HG02943 (cell line): ENCODE measurements around the gene PPP1R7.
A peak's percentile ranks its signal among the peaks of the same experiment; 100 is the strongest.

Experiments used
- ATAC-seq: cut with Tn5 transposase; IDR thresholded peaks from one replicate; pipeline ENCODE4 v1.9.1; 2021; ENCODE audit warnings: mild to moderate bottlenecking, low read depth, moderate library complexity; ENCODE audit not compliant: unreplicated experiment

The PPP1R7 gene

GRCh38 chr2:241137276-241138190 lies 12.7 kb upstream of the PPP1R7 start:
- ATAC-seq, result no peak

DNA sequence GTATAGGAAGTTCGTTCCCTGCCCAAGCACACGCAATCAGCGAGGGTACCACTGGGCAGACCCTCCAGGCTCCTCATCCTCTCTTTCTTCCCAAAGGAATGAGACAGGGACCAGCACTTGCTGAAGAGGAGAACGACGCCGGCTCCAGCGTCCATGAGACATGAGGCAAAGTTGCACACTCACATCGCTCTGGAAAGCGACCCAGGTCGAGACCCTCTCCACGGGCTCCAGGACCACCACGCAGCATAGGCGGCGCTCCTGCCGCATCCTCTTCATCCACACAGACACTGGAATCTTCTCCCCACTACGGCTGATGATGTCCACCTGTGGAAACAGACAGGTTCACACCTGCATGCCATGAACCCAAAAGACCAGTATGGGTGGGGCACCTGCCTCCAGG lies 11.8 kb upstream of the PPP1R7 start:
- no peak for ATAC-seq

- no peak for ATAC-seq
Observed at GRCh38 chr2:241139531-241140444, 10.5 kb upstream of the PPP1R7 start.

DNA sequence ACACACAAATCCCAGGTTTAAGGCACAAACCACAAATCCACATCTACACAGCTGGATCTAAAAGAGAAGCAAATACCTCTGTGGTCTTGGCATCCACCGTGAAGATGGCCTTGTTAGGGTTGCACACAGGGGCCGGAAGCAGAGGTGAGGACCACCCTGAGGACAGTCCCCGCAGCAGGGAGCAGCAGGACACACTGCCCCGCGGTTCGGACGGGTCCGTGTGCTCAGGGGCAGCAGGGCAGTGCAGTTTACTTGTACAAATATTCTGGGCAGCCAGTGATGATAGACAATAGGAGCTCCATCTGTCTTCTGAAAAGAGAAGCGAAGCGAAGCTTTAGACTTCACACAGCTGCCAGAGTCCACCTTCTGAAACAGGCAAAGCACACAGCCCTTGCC lies 9.8 kb upstream of the PPP1R7 start:
- ATAC-seq, result no peak

DNA sequence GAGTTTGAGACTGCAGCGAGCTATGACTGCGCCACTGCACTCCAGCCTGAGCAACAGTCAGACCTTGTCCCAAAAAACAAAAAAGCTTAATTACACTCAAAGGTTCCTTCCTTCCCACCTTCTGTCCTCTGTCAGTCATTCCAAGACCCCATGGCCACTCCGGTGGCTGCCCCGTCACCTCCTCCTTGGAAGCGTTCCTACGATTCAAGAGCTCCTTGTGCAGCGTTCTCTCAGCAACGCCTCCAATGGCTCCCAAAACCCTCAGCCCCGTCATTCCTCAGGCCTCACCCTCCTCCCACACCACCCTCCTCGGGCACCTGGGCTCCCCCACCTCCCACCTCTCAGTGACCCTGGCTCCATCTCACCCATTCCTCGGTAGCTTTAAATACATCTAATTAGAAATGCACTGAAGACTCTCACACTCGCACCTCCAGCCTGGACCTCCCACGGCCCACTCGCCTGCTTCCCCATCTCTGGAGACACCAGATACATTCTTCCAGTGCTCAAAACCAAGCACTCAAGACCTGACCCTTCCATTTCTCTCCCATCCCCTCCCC lies 9.0 kb upstream of the PPP1R7 start:
- ATAC-seq, result no peak

- ATAC-seq, result no peak
Observed at GRCh38 chr2:241142063-241142462, 8.2 kb upstream of the PPP1R7 start.

DNA sequence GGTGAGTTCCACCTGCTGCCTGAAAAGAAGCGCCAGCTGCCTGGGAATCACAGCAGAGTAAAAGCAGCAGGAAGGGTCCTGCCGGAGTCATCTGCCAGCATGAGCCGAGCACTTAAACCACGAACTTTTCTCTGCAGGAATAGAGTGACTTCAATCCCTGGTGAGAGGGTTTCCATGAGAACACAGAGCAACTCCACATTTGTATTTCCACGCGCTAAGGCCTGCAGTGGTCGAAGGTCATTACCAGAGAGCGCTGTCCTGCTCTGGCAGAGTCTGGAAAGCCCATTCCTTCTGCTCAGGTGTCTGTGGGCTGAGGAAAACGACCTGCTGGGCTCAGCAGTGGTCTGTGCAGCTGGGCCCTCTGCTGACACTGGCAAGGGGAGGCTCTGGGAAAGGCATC lies 7.7 kb upstream of the PPP1R7 start:
- no peak for ATAC-seq

GRCh38 chr2:241146286-241146685 lies 4.0 kb upstream of the PPP1R7 start:
- ATAC-seq, result no peak

GRCh38 chr2:241147336-241147735 lies 2.9 kb upstream of the PPP1R7 start:
- no peak for ATAC-seq

GRCh38 chr2:241148239-241148638 lies 2.0 kb upstream of the PPP1R7 start:
- no peak for ATAC-seq

DNA sequence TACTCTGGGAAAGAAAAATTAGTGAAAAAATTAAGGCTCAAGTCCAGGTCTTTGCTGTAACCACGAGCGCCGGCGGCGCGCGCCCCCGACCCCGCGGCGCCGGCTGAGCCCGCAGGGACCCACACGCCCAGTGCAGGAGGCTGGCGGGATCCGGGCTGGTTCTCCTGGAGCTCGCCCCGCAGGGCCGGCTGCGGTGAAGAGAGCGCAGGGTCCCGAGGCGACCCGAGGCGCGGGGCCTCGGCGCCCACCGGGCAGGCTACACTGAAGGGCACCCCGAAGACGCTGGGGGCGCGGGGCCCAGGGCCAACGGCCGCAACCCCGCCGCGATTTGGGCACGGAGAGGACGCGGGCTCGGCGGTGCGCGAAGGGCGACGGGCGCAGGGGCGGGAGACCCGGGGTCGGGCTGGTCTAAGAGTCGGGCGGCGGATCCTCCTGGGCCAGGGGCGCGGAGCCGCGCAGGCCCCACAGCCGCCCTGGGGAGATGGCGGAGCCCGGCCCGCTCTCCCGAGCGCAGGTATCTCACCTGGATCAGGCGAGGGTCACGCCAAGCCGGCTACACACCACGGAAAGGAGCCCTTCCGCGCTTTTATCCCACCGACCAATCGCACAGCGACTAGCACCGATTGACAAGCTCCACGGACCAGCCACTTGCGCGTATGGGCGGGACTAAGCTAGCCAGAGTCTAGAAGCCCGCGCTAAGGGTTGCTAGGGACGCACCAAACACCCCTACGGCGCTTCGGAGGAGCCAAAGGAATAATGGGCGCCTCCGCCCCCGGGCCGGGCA lies 1.2 kb upstream of the PPP1R7 start, which contains the start of gene PASK:
Gene PASK, minus strand, starts transcription at position 582 of the 784 bp plus-strand sequence. CDS start 6,440 bp downstream, outside the sequence.
- ATAC-seq, result peak; percentile 80

DNA sequence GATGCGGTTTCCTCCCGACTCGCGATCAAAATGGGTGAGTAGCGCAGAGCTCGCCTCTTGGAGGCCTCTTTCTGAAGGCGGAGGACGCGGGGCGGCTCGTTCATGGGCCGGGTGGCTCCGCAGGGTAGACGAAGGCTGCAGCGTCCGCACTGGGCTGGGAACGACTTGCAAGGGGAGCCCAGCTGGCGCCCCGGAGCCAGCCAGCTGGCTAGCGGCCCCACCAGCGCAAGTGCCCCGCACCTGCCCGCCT lies 667 bp upstream of the PPP1R7 start:
- ATAC-seq, result peak; percentile 19

DNA sequence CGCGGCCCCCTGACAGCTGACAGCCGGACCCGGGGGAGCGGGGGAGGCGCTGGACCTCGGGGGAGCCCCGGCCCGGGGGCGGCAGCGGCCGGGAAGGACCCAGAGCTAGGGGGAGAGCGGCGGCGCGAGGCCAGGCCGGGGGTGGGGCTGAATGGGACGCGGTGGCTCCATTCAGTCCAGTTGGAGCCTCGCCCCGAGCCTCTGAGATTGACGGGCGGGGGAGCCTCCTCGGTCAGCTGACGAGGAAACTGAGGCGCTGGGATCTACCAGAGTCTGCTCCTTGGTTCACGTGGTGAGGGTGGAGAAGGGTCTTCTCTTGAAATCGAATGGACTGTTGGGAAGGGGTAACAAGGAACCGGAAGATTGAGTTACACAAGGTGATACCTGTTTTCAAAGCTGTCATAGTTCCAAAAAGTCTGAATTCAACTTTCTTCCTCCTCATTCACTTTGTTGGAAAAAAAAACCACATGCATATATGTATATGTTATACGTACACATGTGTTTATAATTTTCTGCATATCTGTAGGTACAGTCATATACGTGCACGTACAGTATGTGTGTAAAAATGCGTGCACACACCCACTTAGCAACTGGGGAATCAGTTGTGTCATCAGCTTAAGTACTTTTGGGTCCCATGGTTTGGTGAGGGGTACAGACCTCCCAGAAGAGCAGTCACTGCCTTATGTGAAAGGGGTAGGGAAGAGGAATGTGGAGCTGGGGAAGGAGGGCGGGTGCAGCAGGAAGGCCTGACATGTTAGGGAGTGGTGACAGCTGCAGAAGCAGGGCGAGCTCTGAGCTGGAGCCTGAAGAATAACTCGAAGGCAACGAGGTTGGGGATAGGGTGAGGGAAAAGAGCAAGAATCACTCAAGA lies 628 bp downstream of the PPP1R7 start:
- no peak for ATAC-seq

DNA sequence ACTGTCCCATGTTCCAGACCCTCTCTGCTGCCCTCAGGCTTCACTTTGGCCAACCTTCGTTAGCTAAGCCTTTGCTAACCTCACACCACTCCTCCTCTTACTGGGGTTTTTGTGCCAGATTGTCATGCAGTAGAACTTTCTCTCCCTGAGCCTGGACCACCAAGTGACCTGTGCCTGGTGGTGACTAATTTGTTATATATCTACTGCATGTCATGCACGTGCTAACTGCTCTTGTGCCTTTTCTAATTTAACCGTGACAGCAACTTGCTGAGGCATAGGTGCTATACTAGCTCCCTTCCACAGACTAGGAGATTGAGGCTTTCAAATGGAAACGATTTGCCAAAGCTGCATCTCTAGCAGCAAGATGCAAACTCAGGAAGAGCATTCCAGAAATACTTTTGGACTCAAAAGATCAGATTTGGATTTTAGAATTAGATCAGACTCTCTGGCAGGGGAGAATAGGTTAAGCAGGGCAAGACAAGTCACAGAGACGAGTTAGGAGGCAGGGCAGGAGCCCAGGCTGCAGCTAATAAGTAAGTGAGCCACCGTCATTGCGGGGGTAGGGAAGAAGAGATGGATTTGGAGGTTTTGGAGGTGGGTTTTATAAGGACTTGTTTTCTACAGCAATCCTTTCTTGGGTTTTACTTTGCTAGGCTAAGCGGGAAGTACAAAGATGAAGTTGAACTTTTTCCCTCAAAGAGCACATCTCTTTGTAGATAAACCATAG lies 1.8 kb downstream of the PPP1R7 start:
- ATAC-seq, result no peak

- no peak for ATAC-seq
Observed at GRCh38 chr2:241153616-241154015, 3.3 kb downstream of the PPP1R7 start.

DNA sequence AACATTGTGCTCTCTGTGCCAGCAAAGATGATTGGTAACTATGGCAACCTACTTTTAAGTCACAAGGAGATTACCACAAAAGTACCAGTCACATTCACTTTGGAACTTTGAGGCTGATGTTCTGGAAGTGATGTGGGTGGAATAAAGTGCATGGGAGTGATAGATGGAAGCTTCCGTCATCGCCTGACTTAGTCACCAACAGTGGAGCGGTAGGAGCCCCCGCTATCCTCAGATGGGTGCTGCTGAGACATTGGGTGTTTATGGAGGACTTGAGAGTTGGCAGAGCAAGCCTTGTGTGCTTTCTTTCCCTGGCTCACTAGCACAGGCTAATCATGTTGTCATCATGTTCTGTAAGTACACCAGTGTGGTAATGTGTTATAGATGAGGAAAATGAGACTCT lies 4.6 kb downstream of the PPP1R7 start:
- no peak for ATAC-seq

DNA sequence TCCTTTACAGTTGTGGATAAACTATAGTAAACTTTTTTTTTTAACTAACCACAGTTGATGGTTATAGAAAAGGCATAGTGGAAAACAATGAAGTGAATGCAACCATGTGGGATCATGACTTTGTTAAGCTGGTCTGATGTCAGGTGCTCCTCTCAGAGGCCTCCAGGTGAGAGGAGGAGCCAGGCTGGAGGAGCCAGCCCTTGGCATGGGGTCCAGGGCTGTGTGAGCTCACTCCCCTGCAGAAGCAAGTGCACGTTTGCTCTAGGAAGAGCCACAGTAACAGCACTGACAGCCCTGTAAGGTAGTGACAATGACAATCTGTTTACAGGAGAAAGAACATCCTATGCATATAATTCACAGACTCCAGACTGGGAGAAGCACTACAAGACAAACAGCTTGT lies 5.7 kb downstream of the PPP1R7 start:
- no peak for ATAC-seq

GRCh38 chr2:241156971-241157441 lies 6.7 kb downstream of the PPP1R7 start:
- no peak for ATAC-seq
